ENCODE results near the gene MAP1LC3B.

DNA sequence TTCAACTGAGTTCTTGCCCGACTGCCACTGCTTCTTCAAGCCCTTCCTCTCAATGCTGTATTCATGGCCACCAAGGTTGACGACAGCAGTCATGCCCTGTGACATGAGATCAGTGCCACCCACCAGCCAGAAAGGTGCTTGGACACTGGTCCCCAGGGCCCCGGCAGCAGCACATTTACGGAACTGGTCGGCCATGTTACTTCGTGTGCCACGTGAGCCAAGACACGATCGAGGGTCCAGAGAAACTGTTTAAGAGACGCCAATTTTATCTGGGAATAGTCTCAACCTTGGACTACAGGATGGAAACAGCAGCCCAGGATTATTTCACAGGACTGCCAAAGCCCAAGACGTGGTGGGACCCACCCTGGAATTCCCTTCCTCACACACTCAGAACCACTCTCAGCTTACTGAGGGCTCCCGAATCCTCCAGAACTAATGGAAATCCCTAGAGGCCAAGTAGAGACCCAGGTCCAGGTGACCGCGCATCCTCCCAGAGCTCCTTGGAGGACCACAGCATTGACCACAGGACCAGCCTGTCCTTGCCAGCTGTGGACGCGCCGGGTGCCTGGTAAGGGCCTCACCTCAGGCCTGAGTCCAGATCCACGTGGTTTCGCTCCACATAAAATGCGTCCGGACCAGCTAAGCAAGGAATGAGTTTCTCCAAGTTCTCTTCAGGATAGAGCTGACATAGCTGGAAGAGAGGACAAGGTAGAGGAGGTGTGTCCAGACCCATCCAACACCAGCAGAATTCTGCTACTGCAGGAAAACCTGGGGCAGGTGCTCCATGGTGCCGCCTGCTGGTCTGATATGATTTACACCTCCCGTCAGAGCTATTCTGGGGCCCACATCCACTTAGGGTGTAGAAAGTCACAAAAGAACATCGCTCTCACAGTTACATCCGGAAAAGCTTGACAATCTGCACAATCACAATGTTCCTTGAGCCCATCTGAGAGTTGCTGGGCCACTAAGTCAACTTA lies 28.2 kb downstream of the MAP1LC3B start:
- TF ChIP-seq, protein P1, sequence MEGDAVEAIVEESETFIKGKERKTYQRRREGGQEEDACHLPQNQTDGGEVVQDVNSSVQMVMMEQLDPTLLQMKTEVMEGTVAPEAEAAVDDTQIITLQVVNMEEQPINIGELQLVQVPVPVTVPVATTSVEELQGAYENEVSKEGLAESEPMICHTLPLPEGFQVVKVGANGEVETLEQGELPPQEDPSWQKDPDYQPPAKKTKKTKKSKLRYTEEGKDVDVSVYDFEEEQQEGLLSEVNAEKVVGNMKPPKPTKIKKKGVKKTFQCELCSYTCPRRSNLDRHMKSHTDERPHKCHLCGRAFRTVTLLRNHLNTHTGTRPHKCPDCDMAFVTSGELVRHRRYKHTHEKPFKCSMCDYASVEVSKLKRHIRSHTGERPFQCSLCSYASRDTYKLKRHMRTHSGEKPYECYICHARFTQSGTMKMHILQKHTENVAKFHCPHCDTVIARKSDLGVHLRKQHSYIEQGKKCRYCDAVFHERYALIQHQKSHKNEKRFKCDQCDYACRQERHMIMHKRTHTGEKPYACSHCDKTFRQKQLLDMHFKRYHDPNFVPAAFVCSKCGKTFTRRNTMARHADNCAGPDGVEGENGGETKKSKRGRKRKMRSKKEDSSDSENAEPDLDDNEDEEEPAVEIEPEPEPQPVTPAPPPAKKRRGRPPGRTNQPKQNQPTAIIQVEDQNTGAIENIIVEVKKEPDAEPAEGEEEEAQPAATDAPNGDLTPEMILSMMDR (IDR thresholded peaks at IDR 0.05; ENCODE audit: control extremely low read depth in 1 of 3, insufficient read depth in 1 of 3, low read depth in 1 of 3, low read length in 3 of 3) = peak; percentile 43 to 63 (median 63)
- TF ChIP-seq CBX8 (IDR thresholded peaks at IDR 0.05; ENCODE audit: borderline replicate concordance, low read depth, low read length) (no peak), RFX5 (IDR thresholded peaks at IDR 0.05; ENCODE audit: borderline replicate concordance, low read depth, low read length) (no peak), MAFK (IDR thresholded peaks at IDR 0.05; ENCODE audit: low read depth, low read length) (no peak), EP300 (IDR thresholded peaks at IDR 0.05; ENCODE audit: borderline replicate concordance in 1 of 2, low read depth in 2 of 2, low read length in 2 of 2) (no peak), BCL11A (IDR thresholded peaks at IDR 0.05; ENCODE audit: low read depth in 2 of 2, low read length in 2 of 2) (no peak), POLR2AphosphoS5 (IDR thresholded peaks at IDR 0.05; ENCODE audit: low read depth, low read length) (no peak), GABPA (IDR thresholded peaks at IDR 0.05; ENCODE audit: borderline replicate concordance, insufficient read depth, low read length) (no peak), TCF12 (IDR thresholded peaks at IDR 0.05; ENCODE audit: low read depth, low read length) (no peak), SUZ12 (IDR thresholded peaks at IDR 0.05; ENCODE audit: low read length) (no peak), CEBPB (IDR thresholded peaks at IDR 0.05; ENCODE audit: low read depth, low read length) (no peak), POLR2A (IDR thresholded peaks at IDR 0.05; ENCODE audit: control extremely low read depth in 1 of 2, low read depth in 2 of 2, low read length in 2 of 2) (no peak), RXRA (IDR thresholded peaks at IDR 0.05; ENCODE audit: insufficient read depth, low read depth, low read length) (no peak)
- TF ChIP-seq, protein P2, sequence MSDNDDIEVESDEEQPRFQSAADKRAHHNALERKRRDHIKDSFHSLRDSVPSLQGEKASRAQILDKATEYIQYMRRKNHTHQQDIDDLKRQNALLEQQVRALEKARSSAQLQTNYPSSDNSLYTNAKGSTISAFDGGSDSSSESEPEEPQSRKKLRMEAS (IDR thresholded peaks at IDR 0.05) = no peak
